Epithelial cell of prostate (primary cell): ENCODE results near the gene GPC5.
A peak's percentile ranks its signal among the peaks of the same experiment; 100 is the strongest.
"Not testable (repeated sequence)": the region's sequence is repeated elsewhere in the genome, so short reads cannot be mapped to it uniquely, and the experiment has no call there.

Experiments
- DNase-seq: peaks from one replicate; pipeline ENCODE4 v3.0.0-alpha.2; 2011; ENCODE audit warnings: low read depth, low spot score
- H3K27ac ChIP-seq: fragments of 450-650 bp; 2 replicates; pipeline ENCODE4 v1.5.1; 2017; ENCODE audit warnings: mild to moderate bottlenecking

GPC5 gene

GRCh38 chr13:91632086-91632485 is 233.7 kb downstream of the GPC5 start:
- no peak overlapping the region for H3K27ac ChIP-seq
- no peak for DNase-seq

- H3K27ac ChIP-seq = no peak overlapping the region
- no peak for DNase-seq
These were observed 240.9 kb downstream of the GPC5 start for GRCh38 chr13:91639330-91639729.

- H3K27ac ChIP-seq = no peak overlapping the region
- DNase-seq = no peak
These were observed 245.0 kb downstream of the GPC5 start for GRCh38 chr13:91643394-91643793.

- H3K27ac ChIP-seq = no peak overlapping the region
- no peak for DNase-seq
These were observed 246.4 kb downstream of the GPC5 start for GRCh38 chr13:91644806-91645205.

- no peak for DNase-seq
- no peak overlapping the region for H3K27ac ChIP-seq
These were observed 249.1 kb downstream of the GPC5 start for GRCh38 chr13:91647361-91647990.

- DNase-seq = no peak
- H3K27ac ChIP-seq = no peak overlapping the region
These were observed 249.6 kb downstream of the GPC5 start for GRCh38 chr13:91648012-91648411.

- DNase-seq = no peak
- no peak overlapping the region for H3K27ac ChIP-seq
These were observed 251.0 kb downstream of the GPC5 start for GRCh38 chr13:91649456-91649855.

- DNase-seq = no peak
These were observed 254.2 kb downstream of the GPC5 start for GRCh38 chr13:91652404-91653301.

GRCh38 chr13:91655731-91656130 is 257.3 kb downstream of the GPC5 start:
- no peak overlapping the region for H3K27ac ChIP-seq
- DNase-seq = no peak

More at GRCh38 chr13:91652404-91653301, 254.2 kb downstream of the GPC5 start:
- no peak overlapping the region for H3K27ac ChIP-seq

GRCh38 chr13:91657283-91657682 is 258.9 kb downstream of the GPC5 start:
- no peak for DNase-seq
- no peak overlapping the region for H3K27ac ChIP-seq

- H3K27ac ChIP-seq = no peak overlapping the region
- DNase-seq = peak; percentile 6
These were observed 261.0 kb downstream of the GPC5 start for GRCh38 chr13:91659256-91660075.

GRCh38 chr13:91660076-91660415 is 261.6 kb downstream of the GPC5 start:
- H3K27ac ChIP-seq = no peak overlapping the region
- no peak for DNase-seq

GRCh38 chr13:91661692-91662490 is 263.5 kb downstream of the GPC5 start:
- H3K27ac ChIP-seq = no peak overlapping the region
- no peak for DNase-seq

GRCh38 chr13:91664039-91664438 is 265.6 kb downstream of the GPC5 start:
- no peak overlapping the region for H3K27ac ChIP-seq
- DNase-seq = peak; percentile 6

- H3K27ac ChIP-seq = no peak overlapping the region
- no peak for DNase-seq
These were observed 269.1 kb downstream of the GPC5 start for GRCh38 chr13:91667486-91667885.

- no peak for DNase-seq
These were observed 270.6 kb downstream of the GPC5 start for GRCh38 chr13:91668866-91669495.

GRCh38 chr13:91674347-91674746 is 275.9 kb downstream of the GPC5 start:
- H3K27ac ChIP-seq, DNase-seq: not testable (repeated sequence)

More at GRCh38 chr13:91668866-91669495, 270.6 kb downstream of the GPC5 start:
- no peak overlapping the region for H3K27ac ChIP-seq

GRCh38 chr13:91684746-91685145 is 286.3 kb downstream of the GPC5 start:
- DNase-seq = no peak
- no peak overlapping the region for H3K27ac ChIP-seq

- no peak for DNase-seq
- H3K27ac ChIP-seq = no peak overlapping the region
These were observed 292.5 kb downstream of the GPC5 start for GRCh38 chr13:91690944-91691343.

GRCh38 chr13:91693466-91693865 is 295.0 kb downstream of the GPC5 start:
- H3K27ac ChIP-seq = no peak overlapping the region
- DNase-seq = no peak
